GM18511 (cell line): ENCODE measurements around the gene PNPLA2.

Experiments used
- ATAC-seq: cut with Tn5 transposase; IDR thresholded peaks from one replicate; pipeline ENCODE4 v1.9.1; 2021; ENCODE audit warnings: mild to moderate bottlenecking, moderate library complexity; ENCODE audit not compliant: unreplicated experiment

The PNPLA2 gene

GRCh38 chr11:786235-787083 is 32.3 kb upstream of the PNPLA2 start:
- ATAC-seq, result no peak

DNA sequence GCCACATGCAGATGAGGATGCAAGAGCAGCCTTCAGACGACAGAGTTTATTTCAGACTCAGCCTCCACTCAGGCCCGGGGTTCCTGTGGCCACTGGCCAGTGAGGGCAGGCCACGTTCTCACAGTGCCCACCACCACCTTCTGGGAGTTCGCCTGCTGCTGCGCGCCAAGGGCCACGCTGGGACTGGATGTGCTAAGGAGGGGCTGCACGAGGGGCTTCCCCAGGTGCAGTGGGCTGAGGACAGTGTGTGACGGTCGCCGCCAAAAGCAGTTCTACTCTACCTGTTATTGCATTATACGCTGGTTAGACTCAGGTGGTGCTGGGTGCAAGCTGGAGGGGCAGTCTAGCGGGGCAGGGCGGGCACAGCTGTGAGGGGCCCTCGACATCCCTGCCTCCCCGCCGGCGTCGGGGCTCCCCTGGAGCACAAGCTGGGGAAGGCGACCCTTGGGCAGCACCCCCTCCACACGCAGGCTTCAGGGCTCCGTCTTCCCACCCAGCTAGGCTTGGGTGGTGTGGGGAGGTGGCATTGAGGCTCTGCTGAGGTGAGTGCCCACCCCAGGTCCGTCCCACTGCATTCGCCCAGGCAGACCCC is 31.5 kb upstream of the PNPLA2 start:
- ATAC-seq, result no peak

DNA sequence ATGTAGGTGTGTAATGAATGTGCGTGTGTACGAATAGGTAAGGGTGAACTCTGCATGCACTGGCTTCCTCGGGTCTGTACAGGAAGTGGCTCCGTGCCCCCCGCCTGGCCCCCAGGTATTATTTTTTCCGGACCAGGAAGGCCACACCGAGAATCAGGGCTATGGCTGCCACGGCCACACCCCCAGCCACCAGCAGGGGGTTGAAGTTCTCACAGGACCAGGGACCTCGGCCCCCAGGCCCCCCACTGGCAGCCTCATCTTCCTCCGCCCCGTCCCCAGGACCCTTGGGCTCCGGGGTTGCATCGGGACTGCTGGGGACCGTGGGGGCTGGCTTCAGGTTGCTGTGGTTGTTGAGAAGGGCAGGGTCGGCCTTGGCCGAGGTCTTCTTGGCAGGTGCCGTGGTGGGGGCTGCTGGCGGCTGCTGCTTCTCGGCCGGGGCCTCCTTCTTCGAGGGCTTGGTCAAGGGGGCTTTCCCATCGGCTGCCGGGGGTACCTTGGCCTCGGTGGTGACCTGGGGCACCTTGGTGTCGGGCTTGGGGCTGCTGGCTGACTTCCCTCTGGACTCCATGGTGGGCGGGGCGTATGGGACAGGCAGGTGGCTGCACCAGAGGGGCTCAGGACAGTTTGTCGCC is 30.6 kb upstream of the PNPLA2 start:
- no peak for ATAC-seq

DNA sequence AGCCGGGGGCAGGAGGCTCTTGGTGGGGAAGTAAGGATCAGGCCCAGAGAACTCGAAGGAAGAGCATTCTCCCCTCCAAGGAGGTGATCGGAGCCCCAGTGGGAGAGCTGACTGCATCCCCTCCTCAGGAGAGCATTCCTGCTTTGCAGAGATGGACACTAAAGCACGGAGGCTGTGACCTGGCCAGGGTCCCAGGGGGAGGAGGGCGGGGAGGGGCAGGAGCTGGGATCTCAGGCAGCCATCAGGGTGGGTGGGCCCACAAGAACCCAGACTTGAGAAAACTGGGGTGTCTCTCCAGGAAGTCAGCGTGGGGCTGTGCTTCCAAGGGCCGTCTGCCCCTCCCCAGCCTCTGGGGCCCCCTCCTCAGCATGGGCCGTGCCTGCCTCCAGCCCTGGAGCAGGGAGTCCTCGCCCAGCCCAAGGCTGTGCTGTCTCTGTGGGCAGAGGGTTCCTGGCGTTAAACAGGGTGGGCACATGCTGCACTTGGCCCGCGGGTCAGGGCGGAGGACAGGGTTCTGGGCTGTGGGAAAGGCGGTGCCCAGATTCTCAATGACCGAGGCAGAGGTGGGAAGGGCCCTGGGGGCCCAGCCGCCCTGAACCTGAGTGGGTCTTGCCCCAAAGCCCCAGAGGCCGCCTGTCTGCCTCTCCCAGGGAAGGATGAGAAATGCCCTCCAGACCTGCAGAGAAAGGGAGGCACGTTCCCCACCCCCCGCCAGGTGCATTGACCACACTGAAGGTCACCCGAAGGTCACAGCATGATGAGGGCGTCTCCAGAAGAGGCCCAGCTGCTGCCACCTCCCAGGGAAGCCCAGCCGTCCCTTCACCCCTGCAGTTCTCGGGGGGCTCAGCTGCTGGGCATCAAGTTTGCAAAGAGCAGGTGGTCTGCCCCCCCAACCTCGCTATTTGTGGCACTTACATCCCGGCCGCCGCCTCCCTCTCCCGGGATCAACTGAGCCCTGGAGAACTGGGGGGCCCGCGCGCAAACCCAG is 29.5 kb upstream of the PNPLA2 start:
- ATAC-seq, result no peak

- ATAC-seq, result no peak
Observed at GRCh38 chr11:789943-790342, 28.8 kb upstream of the PNPLA2 start, which contains the start of gene CEND1. CEND1 (minus strand) TSS chr11:790090; CDS start chr11:788576, 1,514 bp downstream.

DNA sequence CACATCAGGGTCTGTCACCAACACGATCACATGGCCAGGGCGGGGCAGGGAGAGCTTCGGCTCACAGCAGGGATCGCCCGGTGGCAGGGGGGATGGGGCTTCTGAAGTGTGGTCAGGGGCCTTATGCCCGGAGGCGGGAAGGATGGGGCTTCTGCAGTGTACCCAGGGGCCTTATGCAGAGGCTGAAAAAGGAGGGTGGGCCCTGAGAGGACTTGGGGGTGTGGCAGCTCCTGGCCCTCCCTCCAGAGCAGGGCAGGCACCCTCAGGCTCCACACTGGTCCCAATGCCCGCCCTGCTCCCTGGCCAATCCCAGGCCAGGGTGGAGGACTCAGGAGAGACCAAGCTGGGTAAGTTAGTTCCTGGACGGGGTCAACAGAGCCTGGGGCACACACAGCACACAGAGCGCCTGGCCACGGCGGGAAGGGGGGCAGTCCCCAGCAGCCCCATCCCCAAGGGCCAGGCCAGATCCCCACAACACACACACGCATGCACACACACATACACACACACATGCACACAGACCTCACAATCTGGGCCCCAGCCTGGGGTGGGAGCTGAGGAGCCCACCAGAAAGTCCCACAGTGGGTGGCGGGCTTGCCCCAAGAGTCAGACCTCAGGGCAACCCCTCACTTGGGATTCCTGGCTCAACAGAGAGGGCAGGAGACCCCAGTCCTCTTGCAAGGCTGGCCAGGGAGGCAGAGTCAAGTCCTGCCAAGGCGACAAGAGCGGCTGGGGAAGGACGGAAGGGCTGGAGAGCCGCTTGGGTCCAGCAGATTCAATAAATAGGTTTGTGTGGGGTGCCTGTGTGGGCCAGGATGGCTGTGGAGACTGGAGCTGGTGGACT is 27.8 kb upstream of the PNPLA2 start:
- ATAC-seq, result no peak

- no peak for ATAC-seq
Observed at GRCh38 chr11:791658-792534, 26.8 kb upstream of the PNPLA2 start.

GRCh38 chr11:792535-792821 is 26.2 kb upstream of the PNPLA2 start:
- ATAC-seq, result no peak

DNA sequence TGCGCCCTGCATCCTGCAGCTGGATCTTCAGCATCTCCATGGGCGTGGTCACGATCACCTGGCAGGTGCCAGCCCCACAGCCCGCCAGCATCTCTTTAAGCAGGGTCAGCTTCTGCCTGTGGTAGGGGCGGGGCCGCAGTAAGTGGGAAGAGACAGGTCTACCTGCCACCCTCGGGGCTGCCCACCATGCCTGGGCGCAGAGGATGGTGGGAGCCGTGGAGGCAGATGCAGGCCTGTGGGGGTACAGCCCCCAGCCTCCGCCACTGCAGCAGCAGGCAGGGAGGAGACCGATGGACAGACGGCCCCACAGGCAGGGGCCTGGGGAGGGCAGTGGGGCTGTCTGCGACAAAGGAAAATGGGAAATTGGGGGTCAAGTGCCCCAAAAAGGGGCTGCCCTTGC is 25.8 kb upstream of the PNPLA2 start:
- ATAC-seq, result no peak

- ATAC-seq, result no peak
Observed at GRCh38 chr11:793556-793955, 25.2 kb upstream of the PNPLA2 start.

GRCh38 chr11:794013-794765 is 24.5 kb upstream of the PNPLA2 start:
- ATAC-seq, result no peak

DNA sequence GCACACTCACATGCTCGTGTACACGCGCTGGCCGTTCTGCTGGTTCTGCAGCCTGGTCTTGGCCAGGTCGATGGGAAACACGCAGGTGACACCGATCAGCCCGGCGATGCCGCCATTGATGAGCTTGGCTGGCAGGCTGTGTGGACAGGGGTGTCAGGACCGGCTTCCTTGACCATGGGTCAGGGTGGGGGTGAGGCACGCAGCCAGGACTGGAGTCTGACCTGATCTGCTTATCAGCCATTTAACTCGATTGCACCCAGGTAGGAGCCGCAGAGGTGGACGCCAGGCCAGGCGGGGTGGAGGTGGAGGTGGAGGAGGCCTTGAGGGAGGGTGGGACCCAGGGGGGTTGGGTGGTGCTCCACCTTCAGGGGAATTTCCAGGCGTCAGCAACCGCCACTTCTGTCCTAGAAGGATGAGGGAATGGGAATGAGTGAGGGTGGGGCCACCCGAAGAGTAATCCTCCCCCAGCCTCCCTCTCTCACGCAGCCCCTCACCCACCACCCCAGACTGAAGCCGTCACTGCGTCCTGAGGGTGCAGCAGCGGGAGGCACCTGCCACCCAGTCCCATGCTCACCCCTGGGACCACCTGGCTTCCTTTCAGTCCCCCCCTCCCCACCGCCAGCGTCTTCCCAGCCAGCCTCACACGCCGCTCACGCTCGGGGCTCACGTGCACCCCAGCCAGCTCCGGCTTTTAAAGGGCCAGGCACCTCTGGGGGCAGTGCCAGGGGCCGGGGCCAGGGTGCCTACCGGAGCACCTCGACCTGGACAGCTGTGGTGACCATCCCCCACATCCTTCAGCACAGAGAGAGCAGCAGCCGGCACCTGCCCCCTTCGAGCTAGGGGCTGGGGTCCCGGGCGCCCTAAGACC is 23.7 kb upstream of the PNPLA2 start:
- no peak for ATAC-seq

DNA sequence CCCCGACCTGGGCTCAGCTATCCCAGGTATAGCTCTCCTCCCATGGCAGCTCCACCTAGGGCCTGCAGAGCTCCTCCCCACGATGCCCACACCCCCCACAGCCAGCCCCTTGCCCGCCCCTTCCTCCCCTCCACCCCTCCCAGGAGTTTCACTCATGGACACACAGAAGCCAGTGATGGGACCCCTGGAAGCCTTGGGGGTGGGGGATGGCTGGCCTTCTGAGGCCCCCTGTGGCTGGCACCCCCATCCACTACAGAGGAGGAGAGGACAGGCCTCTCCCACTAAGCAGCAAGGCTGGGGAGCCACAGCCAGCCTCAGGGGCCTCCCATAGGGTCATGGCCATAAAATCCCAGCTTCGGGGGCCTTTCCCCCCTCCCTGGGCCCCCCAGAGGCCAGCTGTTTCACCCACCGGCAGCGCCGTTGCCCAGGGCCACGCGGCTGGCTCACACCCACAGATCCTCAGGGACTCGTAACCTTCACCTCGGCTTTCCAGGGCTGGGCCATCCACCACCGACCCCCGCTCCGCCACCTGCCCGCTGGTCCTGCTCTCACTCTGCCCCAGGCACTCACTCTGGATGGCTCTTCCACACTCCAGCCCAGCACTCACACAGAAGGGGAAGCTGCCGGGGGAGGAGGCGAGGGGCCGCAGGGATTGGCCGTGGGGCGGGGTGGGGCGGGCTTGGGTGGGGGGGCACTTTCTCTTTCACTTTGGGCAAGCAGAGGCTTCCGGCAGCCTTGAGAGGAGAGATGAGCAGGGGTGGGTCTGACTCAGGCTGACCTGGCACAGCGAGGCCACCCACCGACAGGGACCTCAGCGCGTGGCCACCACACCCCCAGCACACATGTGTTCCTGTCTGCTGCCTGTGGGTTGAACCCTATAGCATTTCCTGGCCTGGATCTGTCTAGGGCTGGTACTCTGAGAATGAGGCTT is 22.8 kb upstream of the PNPLA2 start:
- no peak for ATAC-seq

DNA sequence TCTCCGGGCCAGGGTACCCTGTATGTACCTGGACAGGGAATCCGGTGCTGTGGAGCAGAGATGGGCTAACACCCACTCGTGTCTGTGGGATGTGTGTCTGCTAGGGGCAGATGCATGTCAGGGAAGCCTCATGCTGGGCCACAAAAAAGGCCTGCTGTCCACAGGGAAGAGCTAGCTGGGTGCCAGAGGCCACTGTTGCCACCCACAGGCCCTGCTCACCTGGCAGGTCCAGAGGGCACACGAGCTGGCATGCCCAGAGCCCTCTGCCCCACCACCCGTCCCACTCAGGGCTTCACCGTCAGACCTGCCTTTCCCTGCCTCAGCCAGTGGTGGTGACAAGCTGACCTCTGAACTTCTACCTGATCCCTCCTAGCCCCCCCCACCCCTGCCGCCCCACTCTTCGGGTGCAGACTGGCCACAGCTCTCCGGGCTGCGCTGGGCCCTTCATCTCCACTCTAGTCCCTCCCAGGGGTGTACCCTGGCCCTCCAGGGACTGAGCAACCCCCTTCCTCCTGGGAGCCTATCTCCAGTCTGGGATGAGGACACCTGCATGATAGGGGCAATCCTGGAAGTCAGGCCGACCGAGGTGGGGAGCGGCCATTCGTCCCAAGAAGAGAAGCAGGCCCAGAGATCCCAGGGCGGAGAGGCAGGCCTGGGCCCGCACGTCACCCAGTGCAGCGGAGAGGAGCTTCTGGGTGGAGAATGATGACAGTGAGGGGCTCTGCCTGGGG is 22.0 kb upstream of the PNPLA2 start:
- no peak for ATAC-seq

GRCh38 chr11:797296-798092 is 21.2 kb upstream of the PNPLA2 start:
- ATAC-seq, result peak; percentile 56
